ENCODE data around the gene LEFTY1.

GRCh38 chr1:225899044-225899925 lies 10.3 kb upstream of the LEFTY1 start:
- TF ChIP-seq CTCF (IDR thresholded peaks at IDR 0.05) (no peak), POLR2AphosphoS5 (IDR thresholded peaks at IDR 0.05) (no peak), POLR2A (IDR thresholded peaks at IDR 0.05) (no peak)

All from prostate gland (tissue), 2 donors.